A549 treated with AZD2906 at 1 μM for 4 hours (cell line): ENCODE measurements around the gene C3orf70. TPM values are rescaled to one million over a fixed set of nuclear protein-coding genes. Genes with fewer than 3 reads are reported as not detected.

Experiments
- total RNA-seq: library from RNA; stranded (reverse); fragments of 200-300 nt; extraction: Qiagen RNA extraction; gene quantifications from 5 replicates; pipeline ENCODE4 v1.2.3, GENCODE V29; 2022

C3orf70 gene, protein sequence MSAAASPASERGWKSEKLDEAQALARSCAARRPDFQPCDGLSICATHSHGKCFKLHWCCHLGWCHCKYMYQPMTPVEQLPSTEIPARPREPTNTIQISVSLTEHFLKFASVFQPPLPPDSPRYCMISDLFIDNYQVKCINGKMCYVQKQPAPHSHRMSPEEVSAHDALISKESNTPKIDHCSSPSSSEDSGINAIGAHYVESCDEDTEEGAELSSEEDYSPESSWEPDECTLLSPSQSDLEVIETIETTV
- total RNA-seq, result 0.07 to 0.21 TPM (median 0.09 TPM) in 5 replicates

GRCh38 chr3:185152410-185153170, at the start of gene C3orf70:
C3orf70 (minus strand) TSS chr3:185153060; CDS start chr3:185152823, 237 bp downstream.

Other genes with a start within 250 kb of the C3orf70 start
- gene EHHADH, start 101.0 kb upstream of the C3orf70 start, total RNA-seq, result 2.4 to 3.5 TPM (median 2.9 TPM) in 5 replicates
- gene MAP3K13, start 210.1 kb upstream of the C3orf70 start, total RNA-seq, result 11.7 to 15.6 TPM (median 11.9 TPM) in 5 replicates